ENCODE measurements around the gene ANAPC16.
A peak's percentile ranks its signal among the peaks of the same experiment; 100 is the strongest.

- no peak for TF ChIP-seq POLR2AphosphoS5 (IDR thresholded peaks at IDR 0.05; ENCODE audit: low read depth, low read length)
- no peak for TF ChIP-seq POLR2A (IDR thresholded peaks at IDR 0.05; ENCODE audit: low read depth, low read length)
- peak; percentile 53 for TF ChIP-seq SPI1 (IDR thresholded peaks at IDR 0.05; ENCODE audit: low read depth, low read length)
- no peak for TF ChIP-seq TAF1 (IDR thresholded peaks at IDR 0.05; ENCODE audit: low read depth, low read length)
- no peak for TF ChIP-seq PAX5 (IDR thresholded peaks at IDR 0.05; ENCODE audit: insufficient read depth, low read length, severe bottlenecking)
- TF ChIP-seq POU2F2 (IDR thresholded peaks at IDR 0.05; ENCODE audit: low read depth, low read length), result no peak
Observed at GRCh38 chr10:72218325-72218724, 2.5 kb downstream of the ANAPC16 start.

All from GM12891 (cell line).